ENCODE results near the gene LSS.

GRCh38 chr21:46145840-46146691 lies 82.5 kb downstream of the LSS start:
- TF ChIP-seq, protein P1, sequence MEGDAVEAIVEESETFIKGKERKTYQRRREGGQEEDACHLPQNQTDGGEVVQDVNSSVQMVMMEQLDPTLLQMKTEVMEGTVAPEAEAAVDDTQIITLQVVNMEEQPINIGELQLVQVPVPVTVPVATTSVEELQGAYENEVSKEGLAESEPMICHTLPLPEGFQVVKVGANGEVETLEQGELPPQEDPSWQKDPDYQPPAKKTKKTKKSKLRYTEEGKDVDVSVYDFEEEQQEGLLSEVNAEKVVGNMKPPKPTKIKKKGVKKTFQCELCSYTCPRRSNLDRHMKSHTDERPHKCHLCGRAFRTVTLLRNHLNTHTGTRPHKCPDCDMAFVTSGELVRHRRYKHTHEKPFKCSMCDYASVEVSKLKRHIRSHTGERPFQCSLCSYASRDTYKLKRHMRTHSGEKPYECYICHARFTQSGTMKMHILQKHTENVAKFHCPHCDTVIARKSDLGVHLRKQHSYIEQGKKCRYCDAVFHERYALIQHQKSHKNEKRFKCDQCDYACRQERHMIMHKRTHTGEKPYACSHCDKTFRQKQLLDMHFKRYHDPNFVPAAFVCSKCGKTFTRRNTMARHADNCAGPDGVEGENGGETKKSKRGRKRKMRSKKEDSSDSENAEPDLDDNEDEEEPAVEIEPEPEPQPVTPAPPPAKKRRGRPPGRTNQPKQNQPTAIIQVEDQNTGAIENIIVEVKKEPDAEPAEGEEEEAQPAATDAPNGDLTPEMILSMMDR (IDR thresholded peaks at IDR 0.05), result no peak
- no peak for TF ChIP-seq POLR2A (IDR thresholded peaks at IDR 0.05)

Data from transverse colon (tissue), 3 donors.